Ovary (tissue), 3 donors: ENCODE measurements around the gene TMEM50B.

ENCODE experiments used
- POLR2A ChIP-seq: fragments of 450-650 bp; IDR thresholded peaks from one replicate; pipeline ENCODE4 v1.6.1; 2017; ENCODE audit warnings: antibody characterized with exemption, mild to moderate bottlenecking, moderate library complexity
- TF ChIP-seq, protein P1 (sequence below), 3 donors: fragments of 450-650 bp in 2 of 3; fragments of 200-600 bp in 1 of 3; IDR thresholded peaks; one replicate each; pipeline versions ENCODE4 v1.5.1 to v1.8.0; 2016 to 2022; ENCODE audit warnings: antibody characterized with exemption in 3 of 3, mild to moderate bottlenecking in 1 of 3
- donor health status: DM: no; HTN: no; CAD: no.

DNA sequence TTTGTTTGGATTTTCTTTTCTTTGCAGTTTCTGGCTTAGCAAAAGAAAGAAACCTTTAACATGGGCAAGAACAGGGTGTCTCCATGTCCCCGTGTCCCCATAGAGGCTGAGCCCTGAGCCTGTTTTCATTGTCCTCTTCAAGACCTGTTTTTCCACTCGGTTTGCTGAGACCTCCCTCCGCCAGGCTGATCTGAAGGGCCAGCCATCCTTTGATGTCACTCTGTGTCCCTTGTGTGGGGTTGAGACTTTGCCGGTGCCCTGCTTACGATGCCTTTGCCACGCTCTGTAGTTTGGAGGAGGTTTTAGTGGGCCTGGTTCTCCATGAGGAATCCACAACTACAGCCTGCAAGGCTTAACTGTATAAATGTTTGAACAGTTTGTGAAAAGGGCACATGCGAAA lies 52.7 kb downstream of the TMEM50B start:
- TF ChIP-seq, protein P1, sequence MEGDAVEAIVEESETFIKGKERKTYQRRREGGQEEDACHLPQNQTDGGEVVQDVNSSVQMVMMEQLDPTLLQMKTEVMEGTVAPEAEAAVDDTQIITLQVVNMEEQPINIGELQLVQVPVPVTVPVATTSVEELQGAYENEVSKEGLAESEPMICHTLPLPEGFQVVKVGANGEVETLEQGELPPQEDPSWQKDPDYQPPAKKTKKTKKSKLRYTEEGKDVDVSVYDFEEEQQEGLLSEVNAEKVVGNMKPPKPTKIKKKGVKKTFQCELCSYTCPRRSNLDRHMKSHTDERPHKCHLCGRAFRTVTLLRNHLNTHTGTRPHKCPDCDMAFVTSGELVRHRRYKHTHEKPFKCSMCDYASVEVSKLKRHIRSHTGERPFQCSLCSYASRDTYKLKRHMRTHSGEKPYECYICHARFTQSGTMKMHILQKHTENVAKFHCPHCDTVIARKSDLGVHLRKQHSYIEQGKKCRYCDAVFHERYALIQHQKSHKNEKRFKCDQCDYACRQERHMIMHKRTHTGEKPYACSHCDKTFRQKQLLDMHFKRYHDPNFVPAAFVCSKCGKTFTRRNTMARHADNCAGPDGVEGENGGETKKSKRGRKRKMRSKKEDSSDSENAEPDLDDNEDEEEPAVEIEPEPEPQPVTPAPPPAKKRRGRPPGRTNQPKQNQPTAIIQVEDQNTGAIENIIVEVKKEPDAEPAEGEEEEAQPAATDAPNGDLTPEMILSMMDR (IDR thresholded peaks at IDR 0.05), result no peak
- TF ChIP-seq POLR2A, result no peak
